Osteocyte (in vitro differentiated cells): Measurements from ENCODE around the gene EIF2B5. TPM values are rescaled to one million over a fixed set of nuclear protein-coding genes. Genes with fewer than 3 reads are reported as not detected.

ENCODE experiments used
- DNase-seq: peaks from one replicate; pipeline ENCODE4 v3.0.0; 2021; ENCODE audit warnings: mixed read lengths; ENCODE audit not compliant: unreplicated experiment; ENCODE audit errors: extremely low spot score
- H3K27ac Mint-ChIP-seq: one replicate; pipeline ENCODE4 v1.8.0; 2021; ENCODE audit warnings: mild to moderate bottlenecking, mixed read lengths; ENCODE audit not compliant: unreplicated experiment
- H3K27me3 Mint-ChIP-seq: one replicate; pipeline ENCODE4 v1.8.0; 2021; ENCODE audit warnings: mixed read lengths; ENCODE audit not compliant: unreplicated experiment
- H3K36me3 Mint-ChIP-seq: one replicate; pipeline ENCODE4 v1.8.0; 2021; ENCODE audit warnings: mixed read lengths; ENCODE audit not compliant: unreplicated experiment
- H3K4me1 Mint-ChIP-seq: one replicate; pipeline ENCODE4 v1.8.0; 2021; ENCODE audit warnings: mixed read lengths; ENCODE audit not compliant: unreplicated experiment
- H3K4me3 Mint-ChIP-seq: one replicate; pipeline ENCODE4 v1.8.0; 2021; ENCODE audit warnings: mild to moderate bottlenecking, moderate library complexity, mixed read lengths; ENCODE audit not compliant: unreplicated experiment
- H3K9me3 Mint-ChIP-seq: one replicate; pipeline ENCODE4 v1.8.0; 2021; ENCODE audit warnings: mixed read lengths; ENCODE audit not compliant: unreplicated experiment
- CTCF ChIP-seq: fragments of 200-600 bp; sonication (generic); IDR thresholded peaks from 2 replicates; pipeline ENCODE4 v1.5.0; 2021; ENCODE audit warnings: antibody characterized with exemption, mild to moderate bottlenecking, moderate library complexity
- long read RNA-seq: library from polyadenylated mRNA; unstranded; transcript quantifications from one replicate; pipeline ENCODE4 v2.0.0, GENCODE V29; 2021
- total RNA-seq: library from RNA; stranded (reverse); gene quantifications from 2 replicates; pipeline ENCODE4 v1.2.1, GENCODE V29; 2021

The EIF2B5 gene
- 30.3 and 30.4 TPM in 2 replicates for total RNA-seq
- long read RNA-seq, transcript EIF2B5-201 (16 exons, 2,656 nt) = major isoform, 7 of 24 reads
- long read RNA-seq, partial matches to known transcripts = 14 of 24 reads
- long read RNA-seq, other reads (novel, unspliced or antisense) = 3 of 24 reads

- peak within 1 kb of the TSS; percentile 94 for H3K4me3 Mint-ChIP-seq
- TF ChIP-seq CTCF = peak; percentile 58
- no peaks in the 10 kb centered on the region for H3K27me3 Mint-ChIP-seq
- no peaks in the 10 kb centered on the region for H3K9me3 Mint-ChIP-seq
- DNase-seq = peak; percentile 93
- peaks cover 20% of the 10 kb centered on the region for H3K4me1 Mint-ChIP-seq
- H3K27ac Mint-ChIP-seq = peak within 1 kb of the TSS; percentile 92
- peaks cover 5% of the 10 kb centered on the region for H3K36me3 Mint-ChIP-seq
Observed at GRCh38 chr3:184135149-184135910, at the start of gene EIF2B5. Gene EIF2B5, plus strand, starts transcription at chr3:184135358. Its CDS starts 28 bp downstream, at chr3:184135386.

- Mint-ChIP-seq H3K27ac (no peak overlapping the region), H3K36me3 (no peaks in the 10 kb centered on the region)
Observed at GRCh38 chr3:184085389-184085852, 49.7 kb upstream of the EIF2B5 start.

GRCh38 chr3:184092199-184092598, 43.0 kb upstream of the EIF2B5 start:
- no peak overlapping the region for H3K27ac Mint-ChIP-seq
- DNase-seq = no peak
- H3K4me3 Mint-ChIP-seq = no peak overlapping the region
- TF ChIP-seq CTCF = no peak
- H3K4me1 Mint-ChIP-seq = peaks cover 9% of the 10 kb centered on the region
- peaks cover 10% of the 10 kb centered on the region for H3K9me3 Mint-ChIP-seq
- no peaks in the 10 kb centered on the region for H3K27me3 Mint-ChIP-seq
- no peaks in the 10 kb centered on the region for H3K36me3 Mint-ChIP-seq

More at GRCh38 chr3:184085389-184085852, 49.7 kb upstream of the EIF2B5 start:
- Mint-ChIP-seq H3K4me3 (no peak overlapping the region), H3K9me3 (peaks cover 5% of the 10 kb centered on the region), H3K4me1 (no peaks in the 10 kb centered on the region), H3K27me3 (peaks cover 6% of the 10 kb centered on the region)
- TF ChIP-seq CTCF = no peak
- no peak for DNase-seq

- Mint-ChIP-seq H3K4me1 (peaks cover 16% of the 10 kb centered on the region), H3K9me3 (peaks cover 5% of the 10 kb centered on the region), H3K27ac (peak within 1 kb of the TSS; percentile 44), H3K27me3 (peaks cover 9% of the 10 kb centered on the region), H3K4me3 (no peak within 1 kb of the TSS), H3K36me3 (no peaks in the 10 kb centered on the region)
- DNase-seq = no peak
- TF ChIP-seq CTCF = no peak
Observed at GRCh38 chr3:184096811-184097383, 38.3 kb upstream of the EIF2B5 start, which contains the start of gene HTR3E. Gene HTR3E, plus strand, starts transcription at chr3:184097064. Its CDS starts 466 bp downstream, at chr3:184097530.

- peaks cover 9% of the 10 kb centered on the region for H3K27me3 Mint-ChIP-seq
- H3K27ac Mint-ChIP-seq = no peak overlapping the region
- H3K9me3 Mint-ChIP-seq = peaks cover 5% of the 10 kb centered on the region
- no peak for TF ChIP-seq CTCF
- no peak overlapping the region for H3K4me3 Mint-ChIP-seq
- peaks cover 16% of the 10 kb centered on the region for H3K4me1 Mint-ChIP-seq
- DNase-seq = no peak
- H3K36me3 Mint-ChIP-seq = no peaks in the 10 kb centered on the region
Observed at GRCh38 chr3:184097556-184097955, 37.6 kb upstream of the EIF2B5 start.
